Peyer's patch (tissue), 4 donors: ENCODE measurements around the gene RAB9A. TPM values are rescaled to one million over a fixed set of nuclear protein-coding genes. Genes with fewer than 3 reads are reported as not detected.

Experiments
- DNase-seq, 3 donors: peaks; one replicate each; pipeline ENCODE4 v3.0.0-alpha.2; 2017 to 2019
- H3K27ac ChIP-seq, 4 donors: fragments of 200-600 bp; sonication (generic); one replicate each; pipeline ENCODE4 v1.5.1; 2016 to 2019
- H3K27me3 ChIP-seq, 2 donors: fragments of 200-600 bp; sonication (generic); one replicate each; pipeline ENCODE4 v1.5.1; 2019
- H3K36me3 ChIP-seq, 3 donors: fragments of 200-600 bp; sonication (generic); one replicate each; pipeline ENCODE4 v1.5.1; 2016 to 2019
- H3K4me1 ChIP-seq, 4 donors: fragments of 200-600 bp; sonication (generic); one replicate each; pipeline ENCODE4 v1.5.1; 2016 to 2019
- H3K4me3 ChIP-seq, 4 donors: fragments of 200-600 bp; sonication (generic); 1 replicate in 3 of 4; 2 replicates in 1 of 4; pipeline ENCODE4 v1.5.1; 2016 to 2019; ENCODE audit warnings: mild to moderate bottlenecking in 1 of 4
- H3K9me3 ChIP-seq, 4 donors: fragments of 200-600 bp; sonication (generic); one replicate each; pipeline ENCODE4 v1.5.1; 2016 to 2019; ENCODE audit warnings: mild to moderate bottlenecking in 1 of 4
- CTCF ChIP-seq, 6 experiments: fragments of 450-650 bp in 4 of 6; fragments of 200-600 bp in 2 of 6; sonication (generic) in 1 of 6; IDR thresholded peaks; one replicate each; pipeline ENCODE4 v1.5.1; 2017 to 2019; ENCODE audit warnings: antibody characterized with exemption in 6 of 6, mild to moderate bottlenecking in 3 of 6, moderate library complexity in 1 of 6
- POLR2A ChIP-seq, 2 donors: fragments of 450-650 bp; IDR thresholded peaks; one replicate each; pipeline ENCODE4 v1.5.1; 2017; ENCODE audit warnings: antibody characterized with exemption in 2 of 2, mild to moderate bottlenecking in 2 of 2, moderate library complexity in 2 of 2
- total RNA-seq, 4 donors: library from RNA; depleted of rRNA; stranded (reverse); fragments of >200 nt; gene quantifications; one replicate each; pipeline ENCODE4 v1.1.0, GENCODE V29; 2016

RAB9A gene
- total RNA-seq, 4 donors from 2014 or later: 8.9 to 56.9 (median 12.8) TPM

GRCh38 chrX:13754765-13755164 lies 65.8 kb downstream of the RAB9A start:
- H3K36me3 ChIP-seq: peaks cover 0 to 39% (median 0%) of the 10 kb centered on the region in 3 donors
- DNase-seq: no peak
- peaks cover 0 to 6% (median 0%) of the 10 kb centered on the region in 4 donors for H3K4me1 ChIP-seq
- TF ChIP-seq POLR2A (IDR thresholded peaks at IDR 0.05): no peak
- TF ChIP-seq CTCF (IDR thresholded peaks at IDR 0.05): no peak
- H3K4me3 ChIP-seq: no peak overlapping the region
- no peak overlapping the region for H3K27ac ChIP-seq
- H3K27me3 ChIP-seq: no peaks in the 10 kb centered on the region
- H3K9me3 ChIP-seq: no peaks in the 10 kb centered on the region

GRCh38 chrX:13755254-13755653 lies 66.3 kb downstream of the RAB9A start:
- TF ChIP-seq CTCF (IDR thresholded peaks at IDR 0.05): no peak
- TF ChIP-seq POLR2A (IDR thresholded peaks at IDR 0.05): no peak
- Histone ChIP-seq H3K4me1 (peaks cover 0 to 6% (median 0%) of the 10 kb centered on the region in 4 donors), H3K4me3 (no peak overlapping the region), H3K27ac (no peak overlapping the region), H3K36me3 (peaks cover 0 to 43% (median 0%) of the 10 kb centered on the region in 3 donors), H3K27me3 (no peaks in the 10 kb centered on the region), H3K9me3 (no peaks in the 10 kb centered on the region)
- DNase-seq: peak in 1 of 3 donors; percentile 47

GRCh38 chrX:13756381-13756780 lies 67.5 kb downstream of the RAB9A start:
- no peak for TF ChIP-seq POLR2A (IDR thresholded peaks at IDR 0.05)
- TF ChIP-seq CTCF (IDR thresholded peaks at IDR 0.05): no peak

GRCh38 chrX:13759152-13759718 lies 70.3 kb downstream of the RAB9A start:
- DNase-seq: no peak
- Histone ChIP-seq H3K4me3 (no peak overlapping the region), H3K9me3 (no peaks in the 10 kb centered on the region), H3K36me3 (peaks cover 0 to 48% (median 0%) of the 10 kb centered on the region in 3 donors), H3K4me1 (no peaks in the 10 kb centered on the region), H3K27ac (peak overlapping the region in 1 of 4 donors; percentile 64), H3K27me3 (no peaks in the 10 kb centered on the region)
- TF ChIP-seq POLR2A (IDR thresholded peaks at IDR 0.05): no peak
- no peak for TF ChIP-seq CTCF (IDR thresholded peaks at IDR 0.05)

More at GRCh38 chrX:13756381-13756780, 67.5 kb downstream of the RAB9A start:
- no peaks in the 10 kb centered on the region for H3K27me3 ChIP-seq
- peaks cover 0 to 41% (median 0%) of the 10 kb centered on the region in 3 donors for H3K36me3 ChIP-seq
- peaks cover 0 to 6% (median 0%) of the 10 kb centered on the region in 4 donors for H3K4me1 ChIP-seq
- H3K9me3 ChIP-seq: no peaks in the 10 kb centered on the region
- DNase-seq: no peak
- no peak overlapping the region for H3K27ac ChIP-seq
- H3K4me3 ChIP-seq: no peak overlapping the region

Other genes starting within 250 kb of the RAB9A start
- gene EGFL6, start 119.5 kb upstream of the RAB9A start, total RNA-seq: not detected
- 1 to 10 TPM; 2.8 to 9.1 (median 5.8) TPM for gene TCEANC, start 36.0 kb upstream of the RAB9A start, total RNA-seq
- gene TRAPPC2, start 45.5 kb downstream of the RAB9A start, total RNA-seq: 10 to 100 TPM; 13.3 to 23.6 (median 18.8) TPM
- gene OFD1, start 45.6 kb downstream of the RAB9A start, total RNA-seq: 100 to 1,000 TPM in 1 of 4 donors, 10 to 100 TPM in 3; 20.8 to 135 (median 49.4) TPM
- 1 to 10 TPM in 3 of 4 donors, not detected in 1; 2.4 to 3.3 (median 2.7) TPM for gene GPM6B, start 128.0 kb downstream of the RAB9A start, total RNA-seq